WTC11 (cell line): ENCODE measurements around the gene CCL17. TPM values are rescaled to one million over a fixed set of nuclear protein-coding genes. Genes with fewer than 3 reads are reported as not detected.

Source experiments
- ATAC-seq: fragments of 200-7000 bp; cut with Tn5 transposase; 2 replicates; pipeline ENCODE4 v1.10.0; 2021; ENCODE audit warnings: mild to moderate bottlenecking, moderate library complexity
- CTCF ChIA-PET: fragments of 300-600 bp; sonication (Branson Sonifier 250); formaldehyde crosslinking; loops from one replicate; lab custom pipeline; 2021; ENCODE audit warnings: antibody characterized with exemption; lab: Charles Lee
- POLR2A ChIA-PET: fragments of 350-600 bp; sonication (Branson Sonifier 250); formaldehyde crosslinking; loops from one replicate; lab custom pipeline; 2021; ENCODE audit warnings: antibody characterized with exemption; lab: Charles Lee
- DNase-seq: peaks from one replicate; pipeline ENCODE4 v3.0.0; 2021; ENCODE audit warnings: low spot score
- H3K27ac Mint-ChIP-seq: 2 replicates; pipeline ENCODE4 v1.8.0; 2021; ENCODE audit warnings: mixed read lengths
- H3K27me3 Mint-ChIP-seq: 2 replicates; pipeline ENCODE4 v1.8.0; 2021; ENCODE audit warnings: low read depth, mild to moderate bottlenecking, moderate library complexity, mixed read lengths
- H3K36me3 Mint-ChIP-seq: 2 replicates; pipeline ENCODE4 v1.8.0; 2021; ENCODE audit warnings: mixed read lengths
- H3K4me1 Mint-ChIP-seq: 2 replicates; pipeline ENCODE4 v1.8.0; 2022; ENCODE audit warnings: mixed read lengths
- H3K4me3 Mint-ChIP-seq: 2 replicates; pipeline ENCODE4 v1.8.0; 2021; ENCODE audit warnings: mild to moderate bottlenecking, moderate library complexity, mixed read lengths
- H3K9me3 Mint-ChIP-seq: 2 replicates; pipeline ENCODE4 v1.8.0; 2021; ENCODE audit warnings: mixed read lengths
- CBFB ChIP-seq: sonication (generic); formaldehyde crosslinking; IDR thresholded peaks from 2 replicates; pipeline ENCODE4 v1.8.1; 2022; ENCODE audit warnings: mild to moderate bottlenecking, low read depth, missing genetic modification reagents
- ELF4 ChIP-seq: sonication (generic); formaldehyde crosslinking; IDR thresholded peaks from 2 replicates; pipeline ENCODE4 v1.8.1; 2022; ENCODE audit warnings: low read depth, mild to moderate bottlenecking, moderate library complexity, missing genetic modification reagents
- HMGA2 ChIP-seq: fragments of 250-450 bp; sonication (Bioruptor Pico); IDR thresholded peaks from 2 replicates; pipeline ENCODE4 v1.4.0; 2021; ENCODE audit warnings: mild to moderate bottlenecking, moderate library complexity
- MXD4 ChIP-seq: fragments of 250-450 bp; sonication (Bioruptor Pico); IDR thresholded peaks from 2 replicates; pipeline ENCODE4 v1.8.0; 2021; ENCODE audit warnings: mild to moderate bottlenecking, moderate library complexity, borderline replicate concordance
- NR1H2 ChIP-seq: sonication (generic); formaldehyde crosslinking; IDR thresholded peaks from 2 replicates; pipeline ENCODE4 v1.9.0; 2021; ENCODE audit warnings: mild to moderate bottlenecking, moderate library complexity, missing genetic modification reagents
- NR3C1 ChIP-seq: sonication (generic); formaldehyde crosslinking; conservative IDR thresholded peaks from 2 replicates; pipeline ENCODE4 v1.8.1; 2023; ENCODE audit warnings: low read depth, mild to moderate bottlenecking, missing genetic modification reagents
- PREB ChIP-seq: sonication (generic); formaldehyde crosslinking; IDR thresholded peaks from 2 replicates; pipeline ENCODE4 v1.8.1; 2022; ENCODE audit warnings: mild to moderate bottlenecking, missing genetic modification reagents, moderate library complexity, borderline replicate concordance
- PRRX2 ChIP-seq: fragments of 250-450 bp; sonication (Bioruptor Pico); IDR thresholded peaks from 2 replicates; pipeline ENCODE4 v1.8.0; 2021; ENCODE audit warnings: mild to moderate bottlenecking
- RELA ChIP-seq: sonication (generic); formaldehyde crosslinking; IDR thresholded peaks from 2 replicates; pipeline ENCODE4 v1.8.1; 2022; ENCODE audit warnings: missing genetic modification reagents, mild to moderate bottlenecking, borderline replicate concordance
- RORB ChIP-seq: fragments of 250-450 bp; sonication (Bioruptor Pico); IDR thresholded peaks from 2 replicates; pipeline ENCODE4 v1.9.0; 2021; ENCODE audit warnings: mild to moderate bottlenecking
- SOX15 ChIP-seq: fragments of 250-450 bp; sonication (Bioruptor Pico); IDR thresholded peaks from 2 replicates; pipeline ENCODE4 v1.9.0; 2021; ENCODE audit warnings: mild to moderate bottlenecking
- TCF7 ChIP-seq: sonication (generic); formaldehyde crosslinking; IDR thresholded peaks from 2 replicates; pipeline ENCODE4 v1.8.0; 2022; ENCODE audit warnings: mild to moderate bottlenecking, low read depth, missing genetic modification reagents, moderate library complexity
- ZNF281 ChIP-seq: sonication (generic); formaldehyde crosslinking; IDR thresholded peaks from 2 replicates; pipeline ENCODE4 v1.8.0; 2023; ENCODE audit warnings: mild to moderate bottlenecking, missing genetic modification reagents
- ZNF396 ChIP-seq: fragments of 250-450 bp; sonication (Bioruptor Pico); IDR thresholded peaks from 2 replicates; pipeline ENCODE4 v1.8.0; 2021; ENCODE audit warnings: mild to moderate bottlenecking, moderate library complexity, borderline replicate concordance
- ZNF532 ChIP-seq: fragments of 250-450 bp; sonication (Bioruptor Pico); IDR thresholded peaks from 2 replicates; pipeline ENCODE4 v1.9.0; 2021; ENCODE audit warnings: mild to moderate bottlenecking, borderline replicate concordance
- total RNA-seq: library from RNA; stranded (reverse); gene quantifications from 3 replicates; pipeline ENCODE4 v1.2.3, GENCODE V29; 2021
- TF ChIP-seq, protein P1 (sequence below): fragments of 250-450 bp; sonication (Bioruptor Pico); IDR thresholded peaks from 2 replicates; pipeline ENCODE4 v1.8.0; 2021; ENCODE audit warnings: mild to moderate bottlenecking

The CCL17 gene
- total RNA-seq, 1 experiment from 2014 or later: not detected

DNA sequence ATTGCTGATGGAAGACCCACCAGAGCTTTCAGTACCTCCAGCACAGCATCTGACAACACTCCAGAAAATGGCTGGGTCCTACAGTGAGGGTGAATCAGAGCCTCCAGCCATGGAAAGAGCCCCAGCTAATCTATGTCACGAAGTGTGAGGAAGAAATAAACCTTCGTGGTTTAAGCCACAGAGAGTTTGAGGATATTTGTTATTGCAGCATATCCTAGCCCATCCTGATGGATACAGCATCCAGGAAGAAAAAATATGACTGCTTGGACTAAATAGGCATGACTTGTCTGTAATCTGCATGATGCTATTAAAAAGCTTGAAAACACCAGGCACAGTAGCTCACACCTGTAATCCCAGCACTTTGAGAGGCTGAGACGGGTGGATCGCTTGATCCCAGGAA, 13.3 kb upstream of the CCL17 start (continued):
- TF ChIP-seq ZNF532 (no peak), RELA (no peak), TCF7 (CRISPR knock-in tag) (no peak), NR3C1 (CRISPR knock-in tag) (no peak), NR1H2 (CRISPR knock-in tag) (no peak), HMGA2 (CRISPR knock-in tag) (no peak), ELF4 (no peak), RORB (CRISPR knock-in tag) (no peak), ZNF281 (CRISPR knock-in tag) (no peak), PREB (CRISPR knock-in tag) (no peak), MXD4 (CRISPR knock-in tag) (no peak)
- TF ChIP-seq, protein P1, sequence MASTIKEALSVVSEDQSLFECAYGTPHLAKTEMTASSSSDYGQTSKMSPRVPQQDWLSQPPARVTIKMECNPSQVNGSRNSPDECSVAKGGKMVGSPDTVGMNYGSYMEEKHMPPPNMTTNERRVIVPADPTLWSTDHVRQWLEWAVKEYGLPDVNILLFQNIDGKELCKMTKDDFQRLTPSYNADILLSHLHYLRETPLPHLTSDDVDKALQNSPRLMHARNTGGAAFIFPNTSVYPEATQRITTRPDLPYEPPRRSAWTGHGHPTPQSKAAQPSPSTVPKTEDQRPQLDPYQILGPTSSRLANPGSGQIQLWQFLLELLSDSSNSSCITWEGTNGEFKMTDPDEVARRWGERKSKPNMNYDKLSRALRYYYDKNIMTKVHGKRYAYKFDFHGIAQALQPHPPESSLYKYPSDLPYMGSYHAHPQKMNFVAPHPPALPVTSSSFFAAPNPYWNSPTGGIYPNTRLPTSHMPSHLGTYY: no peak
- TF ChIP-seq, all 79 proteins: peak for 0

- Mint-ChIP-seq H3K9me3 (peaks cover 13% of the 10 kb centered on the region), H3K4me1 (no peaks in the 10 kb centered on the region), H3K27ac (no peak overlapping the region), H3K4me3 (no peak overlapping the region)
- CTCF ChIA-PET: interaction anchor here (0.6 to 5.5 kb wide), 2 partner anchors 26 to 70 kb away, joined by 4 to 27 read pairs; no protein-coding TSS in a partner anchor
- TF ChIP-seq PRRX2 (CRISPR knock-in tag) (no peak), MXD4 (CRISPR knock-in tag) (no peak), SOX15 (no peak), ELF4 (no peak), CBFB (CRISPR knock-in tag) (no peak), ZNF396 (CRISPR knock-in tag) (no peak)
- TF ChIP-seq, all 79 proteins: peak for 0
- peaks cover 8% of the 10 kb centered on the region for H3K27me3 Mint-ChIP-seq
- no peak for ATAC-seq
- POLR2A ChIA-PET: interaction anchor here (0.6 to 0.7 kb wide), 3 partner anchors 34 to 1386 kb away, joined by 3 read pairs; no protein-coding TSS in a partner anchor
- H3K36me3 Mint-ChIP-seq: no peaks in the 10 kb centered on the region
- DNase-seq: no peak
These were observed 12.9 kb upstream of the CCL17 start for GRCh38 chr16:57391708-57392107.
